Hippocampal formation (tissue), 2 donors: Measurements from ENCODE around the gene EYA2.
"Not testable (repeated sequence)": the region's sequence is repeated elsewhere in the genome, so short reads cannot be mapped to it uniquely, and the experiment has no call there.

ENCODE experiments used
- DNase-seq, 2 donors: peaks; one replicate each; lab custom pipeline; 2025; lab: John Stamatoyannopoulos, UW

The EYA2 gene

GRCh38 chr20:46953596-46953995, 59.0 kb downstream of the EYA2 start:
- DNase-seq: no peak

GRCh38 chr20:46954490-46955038, 59.9 kb downstream of the EYA2 start:
- no peak for DNase-seq

- DNase-seq: no peak
Observed at GRCh38 chr20:46955601-46956556, 61.2 kb downstream of the EYA2 start.

- no peak for DNase-seq
Observed at GRCh38 chr20:46959081-46959692, 64.5 kb downstream of the EYA2 start.

GRCh38 chr20:46959821-46960220, 65.2 kb downstream of the EYA2 start:
- no peak for DNase-seq

- DNase-seq: no peak
Observed at GRCh38 chr20:46960536-46960935, 65.9 kb downstream of the EYA2 start.

GRCh38 chr20:46961968-46962367, 67.3 kb downstream of the EYA2 start:
- not testable (repeated sequence) for DNase-seq

- DNase-seq: no peak
Observed at GRCh38 chr20:46962452-46963195, 68.0 kb downstream of the EYA2 start.

GRCh38 chr20:46963196-46963529, 68.5 kb downstream of the EYA2 start:
- DNase-seq: no peak

- no peak for DNase-seq
Observed at GRCh38 chr20:46963758-46964617, 69.3 kb downstream of the EYA2 start.

GRCh38 chr20:46964618-46965455, 70.2 kb downstream of the EYA2 start:
- no peak for DNase-seq

GRCh38 chr20:46965477-46965876, 70.8 kb downstream of the EYA2 start:
- no peak for DNase-seq

GRCh38 chr20:46967646-46968045, 73.0 kb downstream of the EYA2 start:
- DNase-seq: no peak

- DNase-seq: peak; percentile 2 to 29
Observed at GRCh38 chr20:46970937-46971630, 76.4 kb downstream of the EYA2 start.

GRCh38 chr20:46973766-46974165, 79.1 kb downstream of the EYA2 start:
- no peak for DNase-seq

GRCh38 chr20:46974669-46975434, 80.2 kb downstream of the EYA2 start:
- no peak for DNase-seq

- no peak for DNase-seq
Observed at GRCh38 chr20:46975976-46976375, 81.3 kb downstream of the EYA2 start.

- DNase-seq: no peak
Observed at GRCh38 chr20:46977204-46977603, 82.6 kb downstream of the EYA2 start.
